HS-5 (cell line): ENCODE measurements around the gene CLRN3.

Experiments used
- DNase-seq: peaks from one replicate; pipeline ENCODE4 v3.0.0-alpha.2; 2012; ENCODE audit warnings: low read depth

Gene CLRN3

GRCh38 chr10:127899766-127900387, 7.1 kb upstream of the CLRN3 start:
- no peak for DNase-seq

GRCh38 chr10:127897177-127897576, 4.4 kb upstream of the CLRN3 start:
- no peak for DNase-seq

GRCh38 chr10:127896590-127896989, 3.8 kb upstream of the CLRN3 start:
- DNase-seq, result no peak

GRCh38 chr10:127894146-127894545, 1.4 kb upstream of the CLRN3 start:
- no peak for DNase-seq

- no peak for DNase-seq
These were observed 1.9 kb downstream of the CLRN3 start for GRCh38 chr10:127890832-127891334.

- DNase-seq, result no peak
These were observed 2.5 kb downstream of the CLRN3 start for GRCh38 chr10:127890216-127890615.

- peak; percentile 19 for DNase-seq
These were observed 3.0 kb downstream of the CLRN3 start for GRCh38 chr10:127889605-127890195.

- no peak for DNase-seq
These were observed 4.0 kb downstream of the CLRN3 start for GRCh38 chr10:127888521-127889312.

- DNase-seq, result no peak
These were observed 5.0 kb downstream of the CLRN3 start for GRCh38 chr10:127887541-127888415.

- no peak for DNase-seq
These were observed 6.2 kb downstream of the CLRN3 start for GRCh38 chr10:127886371-127887051.

GRCh38 chr10:127884501-127884900, 8.2 kb downstream of the CLRN3 start:
- DNase-seq, result no peak

GRCh38 chr10:127883516-127883915, 9.2 kb downstream of the CLRN3 start:
- no peak for DNase-seq

- no peak for DNase-seq
These were observed 9.8 kb downstream of the CLRN3 start for GRCh38 chr10:127882801-127883459.

- no peak for DNase-seq
These were observed 10.3 kb downstream of the CLRN3 start for GRCh38 chr10:127882391-127882790.

- no peak for DNase-seq
These were observed 11.5 kb downstream of the CLRN3 start for GRCh38 chr10:127881262-127881661.

GRCh38 chr10:127880557-127880956, 12.2 kb downstream of the CLRN3 start:
- DNase-seq, result no peak

- no peak for DNase-seq
These were observed 14.2 kb downstream of the CLRN3 start for GRCh38 chr10:127878475-127879055.

GRCh38 chr10:127877699-127878098, 15.0 kb downstream of the CLRN3 start:
- DNase-seq, result no peak

- no peak for DNase-seq
These were observed 15.6 kb downstream of the CLRN3 start for GRCh38 chr10:127877116-127877515.

- DNase-seq, result no peak
These were observed 16.8 kb downstream of the CLRN3 start for GRCh38 chr10:127875916-127876315.

- DNase-seq, result no peak
These were observed 17.3 kb downstream of the CLRN3 start for GRCh38 chr10:127875449-127875765.
